IPS-15b (cell line): ENCODE data around the gene NLRP14.

Source experiments
- H3K27me3 ChIP-seq: one replicate; pipeline ENCODE4 v1.6.1; 2013; ENCODE audit warnings: low read length; ENCODE audit not compliant: control insufficient read depth, insufficient read depth
- H3K36me3 ChIP-seq: one replicate; pipeline ENCODE4 v1.6.1; 2013; ENCODE audit warnings: low read length; ENCODE audit not compliant: control insufficient read depth, insufficient read depth
- H3K4me1 ChIP-seq: one replicate; pipeline ENCODE4 v1.6.1; 2013; ENCODE audit warnings: mild to moderate bottlenecking, low read length; ENCODE audit not compliant: control insufficient read depth, insufficient read depth
- H3K4me3 ChIP-seq: one replicate; pipeline ENCODE4 v1.5.1; 2013; ENCODE audit warnings: low read depth, low read length
- H3K9ac ChIP-seq: one replicate; pipeline ENCODE4 v1.6.1; 2013; ENCODE audit warnings: low read depth, mild to moderate bottlenecking, low read length
- H3K9me3 ChIP-seq: one replicate; pipeline ENCODE4 v1.6.1; 2013; ENCODE audit warnings: mild to moderate bottlenecking, low read length; ENCODE audit not compliant: control insufficient read depth, insufficient read depth

Gene NLRP14

GRCh38 chr11:7060868-7061267, 40.6 kb downstream of the NLRP14 start:
- Histone ChIP-seq H3K9me3 (no peaks in the 10 kb centered on the region), H3K36me3 (no peaks in the 10 kb centered on the region), H3K9ac (no peak overlapping the region), H3K27me3 (no peaks in the 10 kb centered on the region), H3K4me3 (no peak overlapping the region), H3K4me1 (no peaks in the 10 kb centered on the region)

- Histone ChIP-seq H3K27me3 (no peaks in the 10 kb centered on the region), H3K36me3 (no peaks in the 10 kb centered on the region), H3K9ac (no peak overlapping the region), H3K4me1 (no peaks in the 10 kb centered on the region), H3K9me3 (no peaks in the 10 kb centered on the region), H3K4me3 (no peak overlapping the region)
Observed at GRCh38 chr11:7062534-7062933, 42.3 kb downstream of the NLRP14 start.

GRCh38 chr11:7072401-7073028, 52.2 kb downstream of the NLRP14 start:
- Histone ChIP-seq H3K36me3 (no peaks in the 10 kb centered on the region), H3K9me3 (no peaks in the 10 kb centered on the region), H3K27me3 (no peaks in the 10 kb centered on the region), H3K9ac (no peak overlapping the region), H3K4me1 (no peaks in the 10 kb centered on the region), H3K4me3 (no peak overlapping the region)

DNA sequence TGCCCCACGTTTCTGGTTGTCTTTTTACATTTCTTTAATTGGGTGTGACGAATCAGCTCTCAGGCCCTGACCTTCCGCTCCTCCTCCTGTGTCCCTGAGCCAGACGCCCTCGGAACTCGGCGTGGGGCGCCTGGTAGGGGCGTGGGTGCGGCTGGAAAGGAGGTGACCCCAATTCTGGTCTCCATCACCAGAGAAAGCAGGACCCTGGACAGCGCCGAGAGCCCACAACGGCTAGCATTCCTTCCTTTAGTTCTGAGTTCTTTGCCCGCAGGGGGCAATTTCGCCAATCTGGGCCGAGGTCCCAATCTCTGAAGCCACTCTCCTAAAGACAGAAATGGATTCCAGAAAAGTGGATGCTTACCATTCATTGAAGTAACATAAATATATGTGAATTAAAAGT, 56.8 kb downstream of the NLRP14 start:
- Histone ChIP-seq H3K36me3 (no peaks in the 10 kb centered on the region), H3K4me3 (no peak overlapping the region), H3K9me3 (peaks cover 11% of the 10 kb centered on the region), H3K4me1 (no peaks in the 10 kb centered on the region), H3K9ac (no peak overlapping the region), H3K27me3 (no peaks in the 10 kb centered on the region)

GRCh38 chr11:7079545-7080135, 59.4 kb downstream of the NLRP14 start:
- H3K9me3 ChIP-seq: peaks cover 11% of the 10 kb centered on the region

GRCh38 chr11:7080900-7081299, 60.6 kb downstream of the NLRP14 start:
- Histone ChIP-seq H3K27me3 (no peaks in the 10 kb centered on the region), H3K9ac (no peak overlapping the region), H3K36me3 (no peaks in the 10 kb centered on the region), H3K9me3 (peaks cover 11% of the 10 kb centered on the region), H3K4me1 (no peaks in the 10 kb centered on the region), H3K4me3 (no peak overlapping the region)

More at GRCh38 chr11:7079545-7080135, 59.4 kb downstream of the NLRP14 start:
- H3K27me3 ChIP-seq: no peaks in the 10 kb centered on the region
- H3K4me3 ChIP-seq: no peak overlapping the region
- no peaks in the 10 kb centered on the region for H3K36me3 ChIP-seq
- H3K9ac ChIP-seq: no peak overlapping the region
- no peaks in the 10 kb centered on the region for H3K4me1 ChIP-seq

GRCh38 chr11:7081441-7081840, 61.2 kb downstream of the NLRP14 start:
- Histone ChIP-seq H3K9ac (no peak overlapping the region), H3K27me3 (no peaks in the 10 kb centered on the region), H3K9me3 (peaks cover 11% of the 10 kb centered on the region), H3K36me3 (no peaks in the 10 kb centered on the region), H3K4me3 (no peak overlapping the region), H3K4me1 (no peaks in the 10 kb centered on the region)

GRCh38 chr11:7088921-7089320, 68.6 kb downstream of the NLRP14 start, which contains the start of gene RBMXL2:
RBMXL2 (plus strand) TSS chr11:7088998; CDS start chr11:7089121, 123 bp downstream.
- no peaks in the 10 kb centered on the region for H3K36me3 ChIP-seq
- no peak within 1 kb of the TSS for H3K4me3 ChIP-seq
- H3K9me3 ChIP-seq: no peaks in the 10 kb centered on the region
- H3K27me3 ChIP-seq: no peaks in the 10 kb centered on the region
- H3K4me1 ChIP-seq: no peaks in the 10 kb centered on the region
- no peak within 1 kb of the TSS for H3K9ac ChIP-seq

DNA sequence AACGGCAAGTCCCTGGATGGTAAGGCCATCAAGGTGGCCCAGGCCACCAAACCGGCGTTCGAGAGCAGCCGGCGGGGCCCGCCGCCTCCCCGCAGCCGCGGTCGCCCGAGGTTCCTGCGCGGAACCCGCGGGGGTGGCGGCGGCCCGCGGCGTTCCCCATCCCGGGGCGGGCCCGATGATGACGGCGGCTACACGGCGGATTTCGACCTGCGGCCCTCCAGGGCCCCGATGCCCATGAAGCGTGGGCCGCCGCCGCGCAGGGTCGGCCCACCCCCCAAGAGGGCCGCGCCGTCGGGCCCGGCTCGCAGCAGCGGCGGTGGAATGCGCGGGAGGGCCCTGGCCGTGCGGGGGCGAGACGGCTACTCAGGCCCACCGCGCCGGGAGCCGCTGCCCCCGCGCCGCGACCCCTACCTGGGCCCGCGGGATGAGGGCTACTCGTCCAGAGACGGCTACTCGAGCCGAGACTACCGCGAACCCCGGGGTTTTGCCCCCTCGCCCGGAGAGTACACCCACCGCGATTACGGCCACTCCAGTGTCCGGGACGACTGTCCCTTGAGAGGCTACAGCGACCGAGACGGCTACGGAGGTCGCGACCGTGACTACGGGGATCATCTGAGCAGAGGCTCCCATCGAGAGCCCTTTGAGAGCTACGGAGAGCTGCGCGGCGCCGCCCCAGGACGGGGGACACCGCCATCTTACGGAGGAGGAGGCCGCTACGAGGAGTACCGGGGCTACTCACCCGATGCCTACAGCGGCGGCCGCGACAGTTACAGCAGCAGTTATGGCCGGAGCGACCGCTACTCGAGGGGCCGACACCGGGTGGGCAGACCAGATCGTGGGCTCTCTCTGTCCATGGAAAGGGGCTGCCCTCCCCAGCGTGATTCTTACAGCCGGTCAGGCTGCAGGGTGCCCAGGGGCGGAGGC, 69.3 kb downstream of the NLRP14 start:
- H3K27me3 ChIP-seq: no peaks in the 10 kb centered on the region
- no peaks in the 10 kb centered on the region for H3K36me3 ChIP-seq
- no peak overlapping the region for H3K4me3 ChIP-seq
- H3K9me3 ChIP-seq: no peaks in the 10 kb centered on the region
- no peak overlapping the region for H3K9ac ChIP-seq
- H3K4me1 ChIP-seq: no peaks in the 10 kb centered on the region

DNA sequence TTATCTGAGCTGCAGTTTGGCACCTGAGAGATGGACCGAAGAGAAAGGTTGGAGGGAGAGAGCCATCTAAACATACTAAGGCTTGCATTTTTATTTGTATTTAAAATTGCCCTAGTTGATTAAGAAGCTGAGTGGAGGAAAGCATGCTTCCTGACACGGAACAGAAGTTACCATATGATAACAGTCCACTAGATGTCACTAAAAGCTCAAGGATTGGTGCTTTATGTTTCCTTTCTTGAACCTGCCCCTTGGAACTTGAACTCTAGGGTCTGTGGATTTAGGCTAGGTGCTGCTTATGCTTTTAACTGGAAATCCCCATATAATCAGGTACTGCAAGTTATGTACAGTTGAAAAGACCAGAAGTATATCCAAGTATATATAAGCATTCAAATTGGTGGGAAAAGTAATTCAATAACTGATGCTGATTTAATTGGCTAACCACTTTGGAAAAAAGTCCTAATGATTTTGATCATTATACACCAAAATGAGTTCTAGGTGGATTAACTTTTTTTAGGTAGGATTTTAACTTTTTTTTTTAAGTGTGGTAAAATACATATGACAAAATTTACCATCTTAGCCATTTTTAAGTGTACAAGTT, 78.1 kb downstream of the NLRP14 start:
- Histone ChIP-seq H3K27me3 (no peaks in the 10 kb centered on the region), H3K9me3 (no peaks in the 10 kb centered on the region), H3K36me3 (no peaks in the 10 kb centered on the region), H3K4me3 (no peak overlapping the region), H3K9ac (no peak overlapping the region), H3K4me1 (no peaks in the 10 kb centered on the region)

- Histone ChIP-seq H3K9me3 (no peaks in the 10 kb centered on the region), H3K27me3 (peaks cover 2% of the 10 kb centered on the region), H3K4me1 (no peaks in the 10 kb centered on the region), H3K4me3 (no peak overlapping the region), H3K36me3 (no peaks in the 10 kb centered on the region), H3K9ac (no peak overlapping the region)
Observed at GRCh38 chr11:7115780-7116179, 95.5 kb downstream of the NLRP14 start.
